ENCODE data around the gene LCN12.

Gene LCN12

GRCh38 chr9:136951541-136952320 lies at the start of gene LCN12:
Gene LCN12, plus strand, starts transcription at chr9:136952273. Its CDS starts 55 bp downstream, at chr9:136952328.
- TF ChIP-seq, protein P1, sequence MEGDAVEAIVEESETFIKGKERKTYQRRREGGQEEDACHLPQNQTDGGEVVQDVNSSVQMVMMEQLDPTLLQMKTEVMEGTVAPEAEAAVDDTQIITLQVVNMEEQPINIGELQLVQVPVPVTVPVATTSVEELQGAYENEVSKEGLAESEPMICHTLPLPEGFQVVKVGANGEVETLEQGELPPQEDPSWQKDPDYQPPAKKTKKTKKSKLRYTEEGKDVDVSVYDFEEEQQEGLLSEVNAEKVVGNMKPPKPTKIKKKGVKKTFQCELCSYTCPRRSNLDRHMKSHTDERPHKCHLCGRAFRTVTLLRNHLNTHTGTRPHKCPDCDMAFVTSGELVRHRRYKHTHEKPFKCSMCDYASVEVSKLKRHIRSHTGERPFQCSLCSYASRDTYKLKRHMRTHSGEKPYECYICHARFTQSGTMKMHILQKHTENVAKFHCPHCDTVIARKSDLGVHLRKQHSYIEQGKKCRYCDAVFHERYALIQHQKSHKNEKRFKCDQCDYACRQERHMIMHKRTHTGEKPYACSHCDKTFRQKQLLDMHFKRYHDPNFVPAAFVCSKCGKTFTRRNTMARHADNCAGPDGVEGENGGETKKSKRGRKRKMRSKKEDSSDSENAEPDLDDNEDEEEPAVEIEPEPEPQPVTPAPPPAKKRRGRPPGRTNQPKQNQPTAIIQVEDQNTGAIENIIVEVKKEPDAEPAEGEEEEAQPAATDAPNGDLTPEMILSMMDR (IDR thresholded peaks at IDR 0.05; ENCODE audit: insufficient read depth, low read depth, low read length, missing control alignments), result no peak
- no peak within 1 kb of the TSS for H3K4me3 ChIP-seq (ENCODE audit: low read length)
- DNase-seq (ENCODE audit: low read depth), result no peak

GRCh38 chr9:136903041-136903554 lies 49.0 kb upstream of the LCN12 start:
- DNase-seq (ENCODE audit: low read depth), result no peak
- H3K4me3 ChIP-seq (ENCODE audit: low read length), result no peak overlapping the region

GRCh38 chr9:136906266-136906665 lies 45.8 kb upstream of the LCN12 start:
- H3K4me3 ChIP-seq (ENCODE audit: low read length), result no peak overlapping the region
- DNase-seq (ENCODE audit: low read depth), result no peak
- TF ChIP-seq, protein P1 (IDR thresholded peaks at IDR 0.05; ENCODE audit: insufficient read depth, low read depth, low read length, missing control alignments), result no peak

More at GRCh38 chr9:136903041-136903554, 49.0 kb upstream of the LCN12 start:
- TF ChIP-seq, protein P1 (IDR thresholded peaks at IDR 0.05; ENCODE audit: insufficient read depth, low read depth, low read length, missing control alignments), result no peak

- TF ChIP-seq, protein P1 (IDR thresholded peaks at IDR 0.05; ENCODE audit: insufficient read depth, low read depth, low read length, missing control alignments), result no peak
- H3K4me3 ChIP-seq (ENCODE audit: low read length), result no peak overlapping the region
- DNase-seq (ENCODE audit: low read depth), result no peak
These were observed 44.8 kb upstream of the LCN12 start for GRCh38 chr9:136907011-136907914.

- no peak for DNase-seq (ENCODE audit: low read depth)
- TF ChIP-seq, protein P1 (IDR thresholded peaks at IDR 0.05; ENCODE audit: insufficient read depth, low read depth, low read length, missing control alignments), result no peak
- no peak overlapping the region for H3K4me3 ChIP-seq (ENCODE audit: low read length)
These were observed 41.7 kb upstream of the LCN12 start for GRCh38 chr9:136910197-136910900.

DNA sequence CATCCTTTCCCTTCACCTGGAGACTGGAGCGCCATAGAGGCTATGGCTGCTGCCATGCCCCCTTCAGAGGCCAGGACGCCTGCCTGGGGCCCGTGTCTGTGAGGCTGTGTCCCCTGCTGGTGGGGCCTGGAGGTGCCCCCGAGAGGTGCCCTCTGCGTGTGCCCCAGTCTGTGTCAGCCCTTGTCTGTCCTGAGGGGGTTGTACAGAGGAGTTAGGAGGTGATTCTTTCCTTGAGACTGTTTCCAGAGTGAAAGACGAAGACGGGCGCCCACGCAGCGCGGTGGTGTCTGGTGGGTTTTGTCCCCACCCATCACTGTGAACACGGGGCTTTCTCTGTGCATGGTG lies 41.2 kb upstream of the LCN12 start:
- H3K4me3 ChIP-seq (ENCODE audit: low read length), result no peak overlapping the region
- no peak for DNase-seq (ENCODE audit: low read depth)
- TF ChIP-seq, protein P1 (IDR thresholded peaks at IDR 0.05; ENCODE audit: insufficient read depth, low read depth, low read length, missing control alignments), result no peak

Data from epithelial cell of esophagus (primary cell).